Prostate gland (tissue), 2 donors: Measurements from ENCODE around the gene GRID1.

Source experiments
- CTCF ChIP-seq, 4 experiments: fragments of 200-600 bp in 2 of 4; fragments of 450-650 bp in 2 of 4; sonication (generic) in 2 of 4; IDR thresholded peaks; 1 replicate in 3 of 4; 2 replicates in 1 of 4; pipeline ENCODE4 v1.5.1; 2016 to 2019; ENCODE audit warnings: antibody characterized with exemption in 4 of 4, mild to moderate bottlenecking in 2 of 4, moderate library complexity in 2 of 4
- POLR2A ChIP-seq: fragments of 450-650 bp; IDR thresholded peaks from one replicate; pipeline ENCODE4 v1.6.1; 2016; ENCODE audit warnings: antibody characterized with exemption, mild to moderate bottlenecking
- POLR2AphosphoS5 ChIP-seq: sonication (generic); formaldehyde crosslinking; IDR thresholded peaks from one replicate; pipeline ENCODE4 v1.6.1; 2017; ENCODE audit warnings: antibody characterized with exemption

GRCh38 chr10:86160890-86161585 is 205.6 kb downstream of the GRID1 start:
- no peak for TF ChIP-seq CTCF (IDR thresholded peaks at IDR 0.05)
- no peak for TF ChIP-seq POLR2AphosphoS5
- no peak for TF ChIP-seq POLR2A
